Coronary artery (tissue), 2 donors: Measurements from ENCODE around the gene ABCC4.

Experiments
- DNase-seq: peaks from one replicate; pipeline ENCODE4 v3.0.0-alpha.2; 2017; ENCODE audit warnings: low spot score
- H3K27ac ChIP-seq, 2 donors: fragments of 200-600 bp; sonication (generic); one replicate each; pipeline ENCODE4 v1.5.1; 2016 to 2019
- H3K4me3 ChIP-seq: fragments of 200-600 bp; sonication (generic); 2 replicates; pipeline ENCODE4 v1.5.1; 2016; ENCODE audit warnings: mild to moderate bottlenecking, moderate library complexity
- TF ChIP-seq, protein P1 (sequence below): fragments of 200-600 bp; sonication (generic); IDR thresholded peaks from one replicate; pipeline ENCODE4 v1.5.1; 2019; ENCODE audit warnings: antibody characterized with exemption

Gene ABCC4

DNA sequence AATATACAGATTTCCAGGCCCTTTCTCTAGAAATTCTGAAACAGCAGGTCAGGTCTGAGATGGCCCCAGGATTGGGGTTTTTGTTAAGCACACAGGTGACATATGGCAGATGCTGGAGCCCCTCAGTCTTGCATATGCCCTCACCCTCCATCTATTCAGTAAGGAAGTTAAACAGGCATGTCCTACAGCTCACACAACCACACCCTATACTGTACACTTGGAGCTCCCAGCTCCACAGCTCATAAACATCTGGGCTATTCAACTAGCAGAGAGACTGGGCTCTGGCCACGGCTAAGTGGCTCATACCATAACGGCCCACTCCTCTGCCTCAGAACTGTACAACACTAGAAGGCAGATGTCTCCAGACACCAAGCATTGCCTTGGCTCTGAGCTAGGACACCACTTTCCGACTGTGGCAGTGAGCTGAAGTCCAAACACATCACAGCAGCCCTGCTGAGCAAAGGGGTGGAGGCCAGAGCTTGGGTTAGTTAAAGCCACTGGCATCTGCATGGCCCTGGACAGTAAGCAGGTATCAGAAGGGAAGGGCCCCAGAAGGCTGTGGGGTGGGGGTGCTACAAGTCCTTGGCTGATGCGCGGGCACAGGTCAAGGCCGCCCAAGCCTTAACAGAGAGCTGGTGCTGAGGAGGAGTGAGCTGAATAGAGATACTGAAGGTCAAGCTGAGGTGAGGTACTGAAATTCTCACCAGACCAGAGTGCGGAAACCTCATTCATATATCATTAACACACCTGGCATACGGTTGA is 79.1 kb downstream of the ABCC4 start:
- Histone ChIP-seq H3K4me3 (no peak overlapping the region), H3K27ac (no peak overlapping the region)
- no peak for DNase-seq
- TF ChIP-seq, protein P1, sequence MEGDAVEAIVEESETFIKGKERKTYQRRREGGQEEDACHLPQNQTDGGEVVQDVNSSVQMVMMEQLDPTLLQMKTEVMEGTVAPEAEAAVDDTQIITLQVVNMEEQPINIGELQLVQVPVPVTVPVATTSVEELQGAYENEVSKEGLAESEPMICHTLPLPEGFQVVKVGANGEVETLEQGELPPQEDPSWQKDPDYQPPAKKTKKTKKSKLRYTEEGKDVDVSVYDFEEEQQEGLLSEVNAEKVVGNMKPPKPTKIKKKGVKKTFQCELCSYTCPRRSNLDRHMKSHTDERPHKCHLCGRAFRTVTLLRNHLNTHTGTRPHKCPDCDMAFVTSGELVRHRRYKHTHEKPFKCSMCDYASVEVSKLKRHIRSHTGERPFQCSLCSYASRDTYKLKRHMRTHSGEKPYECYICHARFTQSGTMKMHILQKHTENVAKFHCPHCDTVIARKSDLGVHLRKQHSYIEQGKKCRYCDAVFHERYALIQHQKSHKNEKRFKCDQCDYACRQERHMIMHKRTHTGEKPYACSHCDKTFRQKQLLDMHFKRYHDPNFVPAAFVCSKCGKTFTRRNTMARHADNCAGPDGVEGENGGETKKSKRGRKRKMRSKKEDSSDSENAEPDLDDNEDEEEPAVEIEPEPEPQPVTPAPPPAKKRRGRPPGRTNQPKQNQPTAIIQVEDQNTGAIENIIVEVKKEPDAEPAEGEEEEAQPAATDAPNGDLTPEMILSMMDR, result no peak

DNA sequence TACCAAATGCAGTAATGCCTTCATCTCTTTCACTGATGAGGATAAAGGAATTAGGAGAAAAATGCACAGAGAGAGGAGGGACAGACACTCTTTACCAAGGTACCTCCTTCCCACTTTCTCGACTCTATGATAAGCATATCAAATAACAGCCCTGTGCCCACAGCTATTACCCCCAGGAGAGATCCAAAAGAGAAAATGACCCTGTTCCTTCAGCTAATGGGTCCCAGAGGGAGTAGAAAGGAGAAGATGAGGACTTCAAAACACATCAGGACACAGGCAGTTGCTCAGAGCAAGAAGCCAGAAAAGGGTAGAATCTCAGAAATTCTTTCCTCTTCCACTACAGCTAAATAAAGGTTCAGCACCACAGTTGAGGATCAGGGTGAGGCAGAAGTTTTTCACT is 80.6 kb downstream of the ABCC4 start:
- no peak for DNase-seq
- Histone ChIP-seq H3K4me3 (no peak overlapping the region), H3K27ac (no peak overlapping the region)
- TF ChIP-seq, protein P1, result no peak

DNA sequence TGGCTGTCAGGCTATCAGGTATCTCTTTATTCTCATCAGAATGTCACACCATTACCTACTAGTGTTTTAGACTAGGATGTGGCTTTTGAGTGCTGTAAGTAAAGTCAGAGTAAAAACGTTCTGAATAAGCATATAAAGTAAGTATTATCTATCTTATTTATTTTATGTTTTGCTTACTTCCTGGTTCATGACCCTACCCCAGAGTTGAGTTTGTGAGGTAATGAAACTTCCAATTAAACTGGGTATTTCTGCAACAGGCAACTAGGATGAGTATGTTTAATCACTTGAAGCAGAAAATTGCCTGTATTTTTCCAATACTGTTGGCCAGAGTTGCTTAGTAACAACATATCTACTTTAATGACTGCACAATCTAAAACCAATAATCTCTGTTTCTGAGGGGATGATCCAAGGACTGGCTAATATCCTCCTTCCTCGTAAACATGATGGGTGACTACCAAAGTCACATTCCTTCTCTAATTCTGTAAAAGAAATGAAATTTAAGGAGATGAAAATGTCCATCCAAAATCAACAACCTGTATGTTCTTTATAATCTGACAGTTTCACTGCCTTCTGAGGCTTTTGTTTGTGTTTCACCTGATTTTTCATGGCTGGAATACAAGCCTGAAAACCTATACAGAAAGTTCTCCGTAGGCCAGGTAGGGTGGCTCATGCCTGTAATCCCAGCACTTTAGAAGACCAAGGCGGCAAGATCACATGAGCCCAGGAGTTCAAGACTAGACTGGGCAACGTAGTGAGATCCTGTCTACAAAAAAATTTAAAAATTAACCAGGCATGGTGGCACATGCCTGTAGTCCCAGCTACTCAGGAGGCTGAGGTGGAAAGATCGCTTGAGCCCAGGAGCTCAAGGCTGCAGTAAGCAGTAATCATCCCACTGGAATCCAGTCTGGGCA is 83.1 kb downstream of the ABCC4 start:
- H3K4me3 ChIP-seq, result no peak overlapping the region
- no peak for DNase-seq
- H3K27ac ChIP-seq, result no peak overlapping the region
- TF ChIP-seq, protein P1, result no peak

DNA sequence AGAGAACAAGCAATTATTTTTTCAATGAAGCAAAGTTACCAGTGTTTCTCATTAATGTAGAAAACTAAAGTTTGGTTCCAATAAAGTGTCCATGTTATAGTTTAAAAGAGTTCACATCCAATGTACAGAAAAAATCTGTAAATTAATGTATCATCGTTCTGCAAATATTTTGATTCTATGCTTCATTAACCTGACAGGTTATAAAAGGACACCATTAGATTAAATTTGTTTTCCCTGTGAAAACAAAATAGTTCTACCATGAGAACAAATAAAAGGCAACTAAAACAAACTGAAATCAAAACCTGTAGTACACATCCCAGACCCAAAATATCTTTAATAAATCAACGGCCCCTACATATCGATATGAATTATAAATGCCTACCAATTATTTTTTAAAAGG is 85.1 kb downstream of the ABCC4 start:
- Histone ChIP-seq H3K4me3 (no peak overlapping the region), H3K27ac (no peak overlapping the region)
- DNase-seq, result no peak
- TF ChIP-seq, protein P1, result no peak

DNA sequence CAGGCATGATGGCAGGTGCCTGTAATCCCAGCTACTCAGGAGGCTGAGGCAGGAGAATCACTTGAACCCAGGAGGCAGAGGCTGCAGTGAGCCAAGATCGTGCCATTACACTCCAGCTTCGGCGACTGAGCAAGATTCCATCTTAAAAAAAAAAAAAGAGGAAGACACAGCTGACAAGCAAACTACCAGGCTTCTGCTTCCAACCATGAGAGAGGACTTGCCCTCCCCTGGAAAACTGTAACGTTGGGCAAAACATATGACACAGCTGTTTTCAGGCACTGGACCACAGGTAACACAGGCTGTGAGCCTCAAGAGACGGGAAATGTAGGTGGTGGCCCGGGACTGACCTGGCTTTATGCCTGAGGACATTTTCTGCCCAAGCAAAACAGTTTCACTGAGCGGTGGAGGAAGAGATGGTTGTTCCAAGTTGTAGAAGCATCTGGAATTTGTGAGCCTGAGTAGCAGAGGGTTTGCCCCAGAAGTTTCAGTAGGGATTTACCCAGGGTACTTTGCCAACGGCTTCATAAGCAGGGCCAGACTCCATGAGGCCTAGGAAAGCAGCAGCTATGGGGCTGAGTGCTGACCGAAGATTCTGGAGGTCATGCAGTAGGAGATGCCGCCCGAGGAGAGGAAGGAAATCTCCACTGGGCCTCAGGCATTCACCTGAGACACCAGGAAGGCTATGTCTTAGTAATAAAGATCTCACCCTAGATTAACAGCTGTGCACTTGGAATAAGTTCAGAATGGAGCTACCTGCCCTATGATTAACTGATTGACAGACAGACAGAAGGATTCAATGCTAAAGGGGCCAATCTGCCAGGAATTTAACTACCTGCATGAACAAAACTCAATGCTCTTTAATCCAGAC is 88.0 kb downstream of the ABCC4 start:
- DNase-seq, result no peak
- TF ChIP-seq, protein P1, result no peak
- no peak overlapping the region for H3K27ac ChIP-seq
- no peak overlapping the region for H3K4me3 ChIP-seq

DNA sequence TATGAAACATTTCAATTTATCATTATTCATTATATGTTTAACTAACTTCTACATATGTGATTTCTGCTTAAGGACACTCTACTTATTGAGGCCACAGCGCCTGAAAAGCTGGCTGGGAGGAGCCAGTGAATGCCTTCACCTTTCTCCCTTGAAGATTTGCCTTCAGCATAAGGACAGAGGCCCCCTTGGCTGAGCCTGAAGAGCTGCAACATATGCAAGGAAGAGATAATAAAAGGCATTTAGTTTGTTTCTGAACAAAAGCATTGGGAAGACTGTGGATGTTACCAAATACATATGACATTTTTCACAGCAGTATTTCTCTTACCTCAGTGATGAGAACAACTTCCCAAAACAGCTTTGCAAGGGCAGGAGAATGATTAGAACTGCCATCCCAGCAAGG is 92.1 kb downstream of the ABCC4 start:
- DNase-seq, result no peak
- Histone ChIP-seq H3K27ac (no peak overlapping the region), H3K4me3 (no peak overlapping the region)
- TF ChIP-seq, protein P1, result no peak
